ENCODE data around the gene MMADHC. TPM values are rescaled to one million over a fixed set of nuclear protein-coding genes. Genes with fewer than 3 reads are reported as not detected.
A peak's percentile ranks its signal among the peaks of the same experiment; 100 is the strongest.

MMADHC gene
- 100 to 1,000 TPM; 130 to 132 TPM for total RNA-seq

- peak; percentile 98 for ATAC-seq
- ChIA-PET CTCF (interaction anchor here (1.4 to 3.5 kb wide), 4 partner anchors 9 to 1651 kb away, joined by 6 to 22 read pairs (median 12); no protein-coding TSS in a partner anchor), POLR2A (interaction anchor here (0.5 to 1.7 kb wide), 6 partner anchors 9 to 1702 kb away, joined by 3 to 6 read pairs (median 4); partner anchors contain the start of genes NMI and RBM43)
- TF ChIP-seq CTCF (IDR thresholded peaks at IDR 0.05), result no peak
- intact Hi-C loops (cut with micrococcal nuclease), result no loop called here
- Mint-ChIP-seq H3K4me1 (ENCODE audit: low read depth) (peaks cover 39% of the 10 kb centered on the region), H3K36me3 (ENCODE audit: low read depth) (peaks cover 31% of the 10 kb centered on the region), H3K27ac (peak within 1 kb of the TSS; percentile 98), H3K9me3 (no peaks in the 10 kb centered on the region), H3K4me3 (peak within 1 kb of the TSS; percentile 95), H3K27me3 (peaks cover 12% of the 10 kb centered on the region)
- DNase-seq, result peak; percentile 95
Observed at GRCh38 chr2:149587220-149587949, at the start of gene MMADHC. Gene MMADHC, minus strand, starts transcription at chr2:149587775. Its CDS starts 678 bp downstream, at chr2:149587097.

GRCh38 chr2:149634103-149634502 is 46.5 kb upstream of the MMADHC start:
- Mint-ChIP-seq H3K27me3 (peaks cover 1% of the 10 kb centered on the region), H3K27ac (no peak overlapping the region), H3K36me3 (ENCODE audit: low read depth) (no peaks in the 10 kb centered on the region), H3K9me3 (no peaks in the 10 kb centered on the region), H3K4me3 (no peak overlapping the region), H3K4me1 (ENCODE audit: low read depth) (no peaks in the 10 kb centered on the region)
- no peak for TF ChIP-seq CTCF (IDR thresholded peaks at IDR 0.05)
- ChIA-PET POLR2A (no interaction called here), CTCF (no interaction called here)
- DNase-seq (no peak), ATAC-seq (no peak)
- intact Hi-C loops (cut with micrococcal nuclease), result no loop called here

- Mint-ChIP-seq H3K9me3 (no peaks in the 10 kb centered on the region), H3K27me3 (peaks cover 5% of the 10 kb centered on the region), H3K27ac (no peak overlapping the region), H3K36me3 (ENCODE audit: low read depth) (no peaks in the 10 kb centered on the region), H3K4me3 (no peak overlapping the region), H3K4me1 (ENCODE audit: low read depth) (no peaks in the 10 kb centered on the region)
- ATAC-seq (no peak), DNase-seq (no peak)
- ChIA-PET CTCF (no interaction called here), POLR2A (no interaction called here)
- intact Hi-C loops (cut with micrococcal nuclease), result no loop called here
- TF ChIP-seq CTCF (IDR thresholded peaks at IDR 0.05), result no peak
Observed at GRCh38 chr2:149630445-149630844, 42.9 kb upstream of the MMADHC start.

GRCh38 chr2:149629026-149629425 is 41.5 kb upstream of the MMADHC start:
- H3K36me3 Mint-ChIP-seq (ENCODE audit: low read depth), result no peaks in the 10 kb centered on the region
- POLR2A ChIA-PET, result no interaction called here
- H3K4me1 Mint-ChIP-seq (ENCODE audit: low read depth), result no peaks in the 10 kb centered on the region
- no peak for ATAC-seq
- no peak for TF ChIP-seq CTCF (IDR thresholded peaks at IDR 0.05)
- no peaks in the 10 kb centered on the region for H3K9me3 Mint-ChIP-seq
- no peak overlapping the region for H3K27ac Mint-ChIP-seq
- CTCF ChIA-PET, result no interaction called here
- no peak for DNase-seq
- H3K27me3 Mint-ChIP-seq, result peaks cover 8% of the 10 kb centered on the region
- intact Hi-C loops (cut with micrococcal nuclease), result no loop called here
- H3K4me3 Mint-ChIP-seq, result no peak overlapping the region

GRCh38 chr2:149627111-149627801 is 39.7 kb upstream of the MMADHC start:
- H3K9me3 Mint-ChIP-seq, result no peaks in the 10 kb centered on the region
- intact Hi-C loops (cut with micrococcal nuclease), result no loop called here
- no peaks in the 10 kb centered on the region for H3K4me1 Mint-ChIP-seq (ENCODE audit: low read depth)
- H3K27me3 Mint-ChIP-seq, result peaks cover 9% of the 10 kb centered on the region
- ATAC-seq (no peak), DNase-seq (no peak)
- H3K4me3 Mint-ChIP-seq, result no peak overlapping the region
- no peak overlapping the region for H3K27ac Mint-ChIP-seq
- no peak for TF ChIP-seq CTCF (IDR thresholded peaks at IDR 0.05)
- no peaks in the 10 kb centered on the region for H3K36me3 Mint-ChIP-seq (ENCODE audit: low read depth)
- CTCF ChIA-PET, result no interaction called here
- POLR2A ChIA-PET, result interaction anchor here (0.6 kb wide), 1 partner anchor 1705 kb away, joined by 3 read pairs; no protein-coding TSS in a partner anchor
